Fibroblast of skin of left biceps (primary cell): ENCODE measurements around the gene MYO5A.
A peak's percentile ranks its signal among the peaks of the same experiment; 100 is the strongest.
"Not testable (repeated sequence)": the region's sequence is repeated elsewhere in the genome, so short reads cannot be mapped to it uniquely, and the experiment has no call there.

Source experiments
- DNase-seq, 2 experiments: peaks; one replicate each; pipeline ENCODE4 v3.0.0-alpha.2; 2013; ENCODE audit warnings: low read depth in 2 of 2

The MYO5A gene

GRCh38 chr15:52505151-52505550 is 23.5 kb downstream of the MYO5A start:
- DNase-seq = no peak

GRCh38 chr15:52503788-52504496 is 24.7 kb downstream of the MYO5A start:
- DNase-seq = no peak

GRCh38 chr15:52502608-52503007 is 26.1 kb downstream of the MYO5A start:
- DNase-seq = no peak

GRCh38 chr15:52499506-52499905 is 29.2 kb downstream of the MYO5A start:
- DNase-seq = no peak

- DNase-seq = peak; percentile 13 to 15
Measured at GRCh38 chr15:52498706-52499105, 30.0 kb downstream of the MYO5A start.

- DNase-seq = no peak
Measured at GRCh38 chr15:52496776-52497470, 31.8 kb downstream of the MYO5A start.

- DNase-seq = no peak
Measured at GRCh38 chr15:52496175-52496574, 32.5 kb downstream of the MYO5A start.

GRCh38 chr15:52495125-52495524 is 33.6 kb downstream of the MYO5A start:
- DNase-seq = no peak

GRCh38 chr15:52493968-52494367 is 34.7 kb downstream of the MYO5A start:
- no peak for DNase-seq

GRCh38 chr15:52492132-52492531 is 36.5 kb downstream of the MYO5A start:
- DNase-seq = no peak

GRCh38 chr15:52491472-52491871 is 37.2 kb downstream of the MYO5A start:
- DNase-seq = no peak

- not testable (repeated sequence) for DNase-seq
Measured at GRCh38 chr15:52489430-52489829, 39.2 kb downstream of the MYO5A start.

- DNase-seq = no peak
Measured at GRCh38 chr15:52488830-52489229, 39.9 kb downstream of the MYO5A start.

- no peak for DNase-seq
Measured at GRCh38 chr15:52486003-52486996, 42.4 kb downstream of the MYO5A start.

GRCh38 chr15:52485290-52485689 is 43.4 kb downstream of the MYO5A start:
- DNase-seq = no peak

- no peak for DNase-seq
Measured at GRCh38 chr15:52483707-52484106, 45.0 kb downstream of the MYO5A start.

- DNase-seq = peak; percentile 58 to 63
Measured at GRCh38 chr15:52481915-52482314, 46.8 kb downstream of the MYO5A start.

- no peak for DNase-seq
Measured at GRCh38 chr15:52480990-52481389, 47.7 kb downstream of the MYO5A start.

- DNase-seq = no peak
Measured at GRCh38 chr15:52466716-52467115, 62.0 kb downstream of the MYO5A start.

GRCh38 chr15:52466134-52466701 is 62.5 kb downstream of the MYO5A start:
- DNase-seq = no peak

- no peak for DNase-seq
Measured at GRCh38 chr15:52464478-52464877, 64.2 kb downstream of the MYO5A start.

- no peak for DNase-seq
Measured at GRCh38 chr15:52464040-52464439, 64.6 kb downstream of the MYO5A start.
